Fibroblast of villous mesenchyme (primary cell): ENCODE measurements around the gene TSSK2. TPM values are rescaled to one million over a fixed set of nuclear protein-coding genes. Genes with fewer than 3 reads are reported as not detected.

Experiments used
- DNase-seq: peaks from one replicate; pipeline ENCODE4 v3.0.0-alpha.2; 2010; ENCODE audit warnings: low read depth
- H3K4me3 ChIP-seq: 2 replicates; pipeline ENCODE4 v1.5.1; 2011; ENCODE audit warnings: low read depth, mild to moderate bottlenecking, low read length
- CTCF ChIP-seq: IDR thresholded peaks from 2 replicates; pipeline ENCODE4 v1.5.1; 2012; ENCODE audit warnings: low read depth, mild to moderate bottlenecking, low read length; ENCODE audit not compliant: insufficient read depth
- total RNA-seq: library from RNA; depleted of rRNA; stranded (reverse); fragments of >200 nt; gene quantifications from 2 replicates; pipeline ENCODE4 v1.2.3, GENCODE V29; 2012

The TSSK2 gene
- total RNA-seq, 1 donor, result not detected

GRCh38 chr22:19180740-19181410 is 49.8 kb downstream of the TSSK2 start:
- no peak for DNase-seq
- H3K4me3 ChIP-seq, result no peak overlapping the region
- no peak for TF ChIP-seq CTCF

- no peak for DNase-seq
- no peak overlapping the region for H3K4me3 ChIP-seq
- TF ChIP-seq CTCF, result no peak
These were observed 50.8 kb downstream of the TSSK2 start for GRCh38 chr22:19181786-19182471.

Other genes starting within 250 kb of the TSSK2 start
- 2.2 and 3.2 TPM in 2 replicates for gene DGCR6, start 225.0 kb upstream of the TSSK2 start, total RNA-seq
- not detected in 2 replicates for gene PRODH, start 195.0 kb upstream of the TSSK2 start, total RNA-seq
- gene DGCR2, start 8.9 kb upstream of the TSSK2 start, total RNA-seq, result 44.8 and 53.5 TPM in 2 replicates
- 10.6 and 12.5 TPM in 2 replicates for gene ESS2, start 13.3 kb downstream of the TSSK2 start, total RNA-seq
- gene GSC2, start 19.0 kb downstream of the TSSK2 start, total RNA-seq, result not detected in 2 replicates
- gene SLC25A1, start 47.4 kb downstream of the TSSK2 start, total RNA-seq, result 115 and 148 TPM in 2 replicates
- gene CLTCL1, start 160.4 kb downstream of the TSSK2 start, total RNA-seq, result 9.5 and 16.4 TPM in 2 replicates